GM21367 (cell line): Measurements from ENCODE around the gene RAD21L1.

Experiments
- ATAC-seq: cut with Tn5 transposase; IDR thresholded peaks from one replicate; pipeline ENCODE4 v1.9.1; 2021; ENCODE audit not compliant: unreplicated experiment

RAD21L1 gene

DNA sequence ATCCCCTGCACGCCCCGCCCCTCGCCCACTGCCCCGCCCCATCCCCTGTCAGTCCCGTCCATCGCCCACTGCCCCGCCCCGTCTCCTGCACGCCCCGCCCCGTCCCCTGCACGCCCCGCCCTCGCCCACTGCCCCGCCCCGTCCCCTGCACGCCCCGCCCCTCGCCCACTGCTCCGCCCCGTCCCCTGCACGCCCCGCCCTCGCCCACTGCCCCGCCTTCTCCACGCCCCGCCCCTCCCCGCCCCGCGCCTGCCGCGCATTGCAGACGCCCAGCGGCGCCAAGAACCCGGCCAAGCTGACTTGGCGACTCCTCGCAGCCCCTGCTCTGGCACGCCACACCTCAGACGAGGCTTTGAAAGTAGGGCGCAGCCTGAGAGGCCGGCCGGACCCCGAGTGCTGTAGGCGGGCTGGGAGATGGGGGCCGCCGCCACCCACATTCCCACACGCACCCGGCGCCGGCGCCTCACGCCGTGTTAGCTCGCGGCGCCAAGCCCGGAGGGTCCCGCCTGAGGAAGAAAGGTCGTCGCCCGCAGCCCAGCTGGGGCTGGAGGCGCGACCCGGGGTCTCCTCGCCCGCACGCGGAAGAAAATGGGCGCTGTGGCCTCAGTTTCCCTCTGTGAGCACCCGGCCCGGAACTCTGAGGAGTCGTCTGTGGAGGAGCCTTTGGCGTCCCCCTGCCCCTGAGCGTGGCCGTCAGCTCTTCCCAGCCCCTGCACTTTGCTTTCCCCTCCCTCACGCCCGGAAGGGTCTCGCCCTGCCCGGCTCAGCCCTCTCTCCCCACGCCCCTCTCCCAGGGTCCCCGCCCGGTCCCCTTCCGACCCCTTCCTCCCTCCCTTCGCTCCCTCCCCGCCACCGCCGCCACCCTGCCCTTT, at the start of gene RAD21L1:
Gene RAD21L1, plus strand, starts transcription at position 262 of the 872 bp plus-strand sequence. CDS start 2,410 bp downstream, outside the sequence.
- ATAC-seq: no peak

- ATAC-seq: no peak
These were observed 48.2 kb upstream of the RAD21L1 start for GRCh38 chr20:1177680-1178079.

DNA sequence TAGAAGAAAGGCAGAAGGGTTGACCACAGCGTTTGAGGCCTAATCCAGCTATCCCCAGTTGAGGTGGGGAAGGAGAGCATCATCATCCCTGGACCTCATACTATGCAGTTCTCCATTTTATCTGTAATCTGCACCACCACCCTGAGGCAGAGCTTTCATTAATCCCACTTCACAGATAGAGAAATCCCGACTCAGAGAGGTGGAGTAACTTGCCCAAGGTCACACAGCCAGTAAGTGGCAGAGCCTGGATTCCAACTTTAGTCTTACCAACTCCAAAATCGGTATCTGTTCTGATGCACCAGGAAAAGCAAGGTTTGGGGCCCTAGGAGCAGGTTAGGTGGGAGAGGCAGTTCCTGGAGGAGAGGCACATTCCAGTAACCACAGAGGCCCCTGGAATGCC, 47.7 kb upstream of the RAD21L1 start:
- no peak for ATAC-seq

DNA sequence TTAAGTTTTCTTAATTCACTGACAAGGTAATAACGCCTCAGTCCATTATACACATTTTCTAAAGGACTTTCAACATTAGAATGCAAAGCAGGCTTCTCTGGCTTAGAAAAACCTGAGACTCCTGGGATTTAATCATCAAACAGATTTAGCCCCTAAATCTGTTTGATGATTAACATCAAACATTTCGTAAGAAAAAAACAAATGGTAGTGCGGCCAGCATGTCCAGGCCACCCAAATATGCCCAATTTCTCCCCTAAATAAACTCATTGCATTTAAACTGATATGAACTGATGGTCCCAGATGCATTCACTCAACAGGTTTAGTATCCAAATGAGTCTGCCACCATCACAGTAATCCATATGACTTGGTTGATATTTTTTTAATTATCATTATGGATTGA, 47.2 kb upstream of the RAD21L1 start:
- ATAC-seq: no peak

DNA sequence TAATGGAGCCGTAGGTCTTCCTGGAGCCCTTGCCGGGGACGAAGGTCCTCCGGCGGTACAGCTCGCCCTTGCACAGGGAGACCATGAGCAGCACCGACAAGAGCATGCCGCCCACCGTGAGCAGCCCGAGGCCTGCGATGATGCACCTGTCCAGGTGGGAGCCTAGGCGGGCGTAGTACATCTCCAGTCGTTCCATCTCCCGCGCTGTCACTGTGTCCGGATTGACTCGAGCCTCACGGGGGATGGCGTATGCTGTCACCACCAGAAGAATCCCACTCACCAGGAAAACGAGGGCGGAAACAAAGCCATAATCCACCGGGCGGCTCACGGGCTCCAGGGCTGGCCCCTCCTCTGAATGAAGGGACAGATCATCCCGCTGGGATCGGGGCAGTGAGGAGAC, 44.9 kb upstream of the RAD21L1 start:
- no peak for ATAC-seq

- ATAC-seq: no peak
These were observed 43.7 kb upstream of the RAD21L1 start for GRCh38 chr20:1182106-1182505.

- no peak for ATAC-seq
These were observed 42.7 kb upstream of the RAD21L1 start for GRCh38 chr20:1183153-1183552.

- ATAC-seq: no peak
These were observed 41.6 kb upstream of the RAD21L1 start for GRCh38 chr20:1184260-1184637.

GRCh38 chr20:1184638-1185315, 41.1 kb upstream of the RAD21L1 start, which contains the start of gene TMEM74B:
TSS of gene TMEM74B (minus strand) at chr20:1184981. CDS start at chr20:1183801, 1,180 bp downstream.
- ATAC-seq: no peak

GRCh38 chr20:1185316-1185741, 40.5 kb upstream of the RAD21L1 start:
- no peak for ATAC-seq

DNA sequence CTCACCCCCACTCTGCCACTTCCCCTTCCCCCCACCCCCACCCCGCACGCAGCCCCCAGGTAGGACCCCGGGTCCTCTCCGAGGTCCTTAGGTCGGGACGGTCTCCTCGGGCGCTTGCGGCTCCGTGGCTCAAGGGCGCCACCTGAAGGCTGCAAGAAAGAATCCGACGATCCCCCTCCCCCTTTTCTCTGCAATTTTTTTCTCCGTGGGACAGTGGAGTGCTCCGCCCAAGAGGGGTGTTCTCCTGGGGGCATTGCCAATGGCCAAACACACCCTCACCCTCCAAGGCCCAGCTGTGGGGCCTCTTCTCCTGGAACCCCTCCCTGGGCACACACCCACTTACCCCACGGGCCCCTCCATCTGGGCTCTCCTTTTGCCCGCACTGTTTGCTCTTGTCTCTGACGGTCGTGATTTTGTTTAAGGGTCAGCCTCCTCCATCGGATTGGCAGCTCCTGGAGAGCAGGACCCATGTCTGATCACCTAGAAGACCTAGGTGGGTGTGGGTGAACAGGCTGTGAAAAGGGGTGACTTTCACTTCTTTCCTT, 40.0 kb upstream of the RAD21L1 start:
- ATAC-seq: no peak

DNA sequence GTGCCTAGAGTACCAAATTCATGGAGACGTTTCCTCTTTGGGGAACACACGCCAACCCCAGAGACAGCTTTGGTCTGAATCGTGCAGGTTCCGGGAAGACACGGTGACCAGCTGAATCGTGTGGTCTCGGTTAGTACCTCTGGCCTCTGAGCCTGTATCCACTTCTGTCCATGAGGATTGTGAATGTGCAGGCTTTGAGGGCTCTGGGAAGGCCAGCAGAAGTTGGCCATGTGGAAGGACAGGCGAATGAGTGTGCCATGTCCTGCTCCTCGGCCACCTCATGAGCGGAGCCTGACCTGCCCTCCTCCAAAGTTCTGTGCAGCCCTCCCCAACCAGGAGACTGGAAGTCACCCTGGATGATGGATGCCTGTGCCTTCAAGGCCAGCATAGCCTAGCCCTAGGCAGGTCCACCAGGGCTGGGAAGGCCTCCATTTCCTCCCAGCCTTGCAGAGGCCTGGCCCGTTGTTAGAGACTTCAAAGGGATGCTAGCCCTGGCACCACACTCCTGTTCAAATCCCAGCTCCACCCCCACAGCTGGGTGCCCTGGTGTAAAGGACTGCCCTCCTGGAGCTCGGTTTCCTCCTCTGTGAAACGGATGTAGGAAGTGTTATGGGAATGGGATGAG, 39.4 kb upstream of the RAD21L1 start:
- ATAC-seq: no peak

- no peak for ATAC-seq
These were observed 38.2 kb upstream of the RAD21L1 start for GRCh38 chr20:1187605-1188171.

- no peak for ATAC-seq
These were observed 37.5 kb upstream of the RAD21L1 start for GRCh38 chr20:1188347-1188746.

GRCh38 chr20:1189827-1190226, 36.0 kb upstream of the RAD21L1 start:
- no peak for ATAC-seq

DNA sequence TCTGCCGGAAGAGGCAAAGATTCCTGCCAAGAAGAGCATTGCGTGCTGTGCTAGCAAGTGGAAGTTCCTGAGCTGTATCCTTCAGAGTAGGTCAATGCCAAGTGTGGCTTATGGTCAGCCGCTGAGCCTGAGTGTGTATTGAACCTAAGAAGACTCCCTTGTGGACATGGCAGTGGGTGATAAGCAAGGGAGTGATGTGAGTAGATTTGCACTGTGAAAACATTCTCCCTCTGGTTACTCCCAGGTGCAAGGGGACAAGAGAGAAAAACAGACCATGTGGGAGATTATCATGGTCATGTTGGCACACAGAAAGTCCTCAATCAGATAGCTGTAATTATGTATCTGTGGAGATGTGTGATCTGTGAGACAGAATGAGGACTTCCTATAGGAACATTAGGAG, 35.0 kb upstream of the RAD21L1 start:
- no peak for ATAC-seq

GRCh38 chr20:1191299-1191698, 34.5 kb upstream of the RAD21L1 start:
- no peak for ATAC-seq

DNA sequence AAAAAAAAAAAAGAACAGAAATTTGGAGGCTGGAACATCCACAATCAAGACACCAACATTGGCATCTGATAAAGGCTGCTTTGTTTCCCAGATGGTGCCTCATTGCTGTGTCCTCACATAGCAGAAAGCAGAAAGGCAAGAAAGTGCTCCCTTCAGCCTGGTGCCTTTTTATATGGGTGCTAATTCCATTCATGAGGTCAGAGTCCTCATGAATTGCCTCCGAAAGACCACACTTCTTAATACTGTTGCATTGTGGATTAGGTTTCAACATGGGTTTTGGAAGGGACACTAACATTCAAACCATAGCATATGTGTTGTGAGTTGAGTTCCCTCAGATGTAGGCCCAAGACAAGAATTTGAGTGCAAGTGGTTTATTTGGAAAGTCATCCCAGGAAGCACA, 30.6 kb upstream of the RAD21L1 start:
- ATAC-seq: no peak

GRCh38 chr20:1196634-1197033, 29.2 kb upstream of the RAD21L1 start:
- no peak for ATAC-seq

- ATAC-seq: no peak
These were observed 28.0 kb upstream of the RAD21L1 start for GRCh38 chr20:1197801-1198200.

GRCh38 chr20:1198751-1199150, 27.1 kb upstream of the RAD21L1 start:
- ATAC-seq: no peak
